SK-N-MC (cell line): ENCODE results near the gene PRSS27.

Experiments
- DNase-seq: peaks from one replicate; pipeline ENCODE4 v3.0.0-alpha.2; 2011; ENCODE audit warnings: low read depth, low spot score
- H3K27ac ChIP-seq: fragments of 200-600 bp; sonication (generic); 2 replicates; pipeline ENCODE4 v1.5.1; 2016; ENCODE audit warnings: mixed run types
- H3K36me3 ChIP-seq: fragments of 200-600 bp; sonication (generic); 2 replicates; pipeline ENCODE4 v1.6.1; 2017; ENCODE audit warnings: antibody characterized with exemption, low read length, mixed read lengths; ENCODE audit not compliant: insufficient read depth
- H3K4me3 ChIP-seq: fragments of 200-600 bp; sonication (generic); 2 replicates; pipeline ENCODE4 v1.5.1; 2016
- H3K9ac ChIP-seq: fragments of 200-600 bp; sonication (generic); 2 replicates; pipeline ENCODE4 v1.8.0; 2017; ENCODE audit warnings: mixed run types, mixed read lengths; ENCODE audit not compliant: insufficient read length
- H3K9me3 ChIP-seq: fragments of 200-600 bp; sonication (generic); 2 replicates; pipeline ENCODE4 v1.6.1; 2017; ENCODE audit warnings: low read depth, mild to moderate bottlenecking, antibody characterized with exemption, low read length, moderate library complexity, mixed read lengths
- EZH2 ChIP-seq: fragments of 200-600 bp; sonication (generic); IDR thresholded peaks from one replicate; pipeline ENCODE4 v1.6.1; 2017; ENCODE audit warnings: antibody characterized with exemption
- FOXP2 ChIP-seq: optimal IDR thresholded peaks from 2 replicates; pipeline ENCODE3; 2011; ENCODE audit warnings: mild to moderate bottlenecking, moderate library complexity; ENCODE audit not compliant: insufficient read depth; ENCODE audit errors: extremely low read length, control extremely low read depth
- POLR2AphosphoS5 ChIP-seq: IDR thresholded peaks from 2 replicates; pipeline ENCODE4 v1.6.1; 2012; ENCODE audit warnings: mild to moderate bottlenecking, low read depth, low read length, borderline replicate concordance

PRSS27 gene

GRCh38 chr16:2710711-2711231 lies 9.3 kb downstream of the PRSS27 start:
- Histone ChIP-seq H3K9ac (no peak overlapping the region), H3K9me3 (no peaks in the 10 kb centered on the region), H3K27ac (no peak overlapping the region), H3K4me3 (no peak overlapping the region), H3K36me3 (no peaks in the 10 kb centered on the region; the same call in 1 of the 2 replicates)
- DNase-seq: no peak
- TF ChIP-seq FOXP2 (no peak), EZH2 (no peak), POLR2AphosphoS5 (no peak)

GRCh38 chr16:2710021-2710710 lies 9.9 kb downstream of the PRSS27 start:
- Histone ChIP-seq H3K9ac (no peak overlapping the region), H3K9me3 (no peaks in the 10 kb centered on the region), H3K36me3 (no peaks in the 10 kb centered on the region; the same call in 1 of the 2 replicates), H3K4me3 (no peak overlapping the region), H3K27ac (no peak overlapping the region)
- no peak for DNase-seq
- no peak for TF ChIP-seq POLR2AphosphoS5
- TF ChIP-seq EZH2: no peak
- no peak for TF ChIP-seq FOXP2

- no peak for DNase-seq
- H3K36me3 ChIP-seq: no peaks in the 10 kb centered on the region; the same call in 1 of the 2 replicates
- H3K9ac ChIP-seq: no peak overlapping the region
- no peak overlapping the region for H3K27ac ChIP-seq
- no peak overlapping the region for H3K4me3 ChIP-seq
- TF ChIP-seq FOXP2: no peak
- no peaks in the 10 kb centered on the region for H3K9me3 ChIP-seq
Measured at GRCh38 chr16:2709588-2709984, 10.4 kb downstream of the PRSS27 start.

- Histone ChIP-seq H3K9ac (no peak overlapping the region), H3K9me3 (no peaks in the 10 kb centered on the region), H3K4me3 (no peak overlapping the region), H3K27ac (no peak overlapping the region), H3K36me3 (no peaks in the 10 kb centered on the region; the same call in 1 of the 2 replicates)
- no peak for DNase-seq
- TF ChIP-seq POLR2AphosphoS5: no peak
- TF ChIP-seq FOXP2: no peak
- TF ChIP-seq EZH2: no peak
Measured at GRCh38 chr16:2708955-2709587, 11.0 kb downstream of the PRSS27 start.

GRCh38 chr16:2708290-2708639 lies 11.8 kb downstream of the PRSS27 start:
- no peaks in the 10 kb centered on the region for H3K9me3 ChIP-seq
- no peaks in the 10 kb centered on the region; the same call in 1 of the 2 replicates for H3K36me3 ChIP-seq
- TF ChIP-seq POLR2AphosphoS5 (no peak), EZH2 (no peak), FOXP2 (no peak)
- H3K27ac ChIP-seq: no peak overlapping the region
- DNase-seq: no peak
- H3K4me3 ChIP-seq: no peak overlapping the region
- H3K9ac ChIP-seq: no peak overlapping the region

- Histone ChIP-seq H3K9ac (no peak overlapping the region), H3K9me3 (no peaks in the 10 kb centered on the region), H3K27ac (no peak overlapping the region), H3K4me3 (no peak overlapping the region), H3K36me3 (no peaks in the 10 kb centered on the region; the same call in 1 of the 2 replicates)
- TF ChIP-seq FOXP2 (no peak), POLR2AphosphoS5 (no peak), EZH2 (no peak)
- no peak for DNase-seq
Measured at GRCh38 chr16:2707368-2708289, 12.4 kb downstream of the PRSS27 start.

GRCh38 chr16:2706611-2707311 lies 13.3 kb downstream of the PRSS27 start:
- TF ChIP-seq FOXP2 (no peak), EZH2 (no peak), POLR2AphosphoS5 (no peak)

GRCh38 chr16:2706085-2706484 lies 13.9 kb downstream of the PRSS27 start:
- H3K9ac ChIP-seq: no peak overlapping the region
- no peak overlapping the region for H3K27ac ChIP-seq
- TF ChIP-seq POLR2AphosphoS5 (no peak), EZH2 (no peak), FOXP2 (no peak)
- H3K4me3 ChIP-seq: no peak overlapping the region
- no peaks in the 10 kb centered on the region for H3K9me3 ChIP-seq
- no peak for DNase-seq
- H3K36me3 ChIP-seq: no peaks in the 10 kb centered on the region; the same call in 1 of the 2 replicates

More at GRCh38 chr16:2706611-2707311, 13.3 kb downstream of the PRSS27 start:
- no peaks in the 10 kb centered on the region; the same call in 1 of the 2 replicates for H3K36me3 ChIP-seq
- no peak for DNase-seq
- no peak overlapping the region for H3K27ac ChIP-seq
- H3K9ac ChIP-seq: no peak overlapping the region
- no peak overlapping the region for H3K4me3 ChIP-seq
- no peaks in the 10 kb centered on the region for H3K9me3 ChIP-seq
